GM12878 (cell line): ENCODE results near the gene SSUH2. TPM values are rescaled to one million over a fixed set of nuclear protein-coding genes. Genes with fewer than 3 reads are reported as not detected.

Experiments
- ATAC-seq: fragments of 200-7000 bp; cut with Tn5 transposase; 3 replicates; pipeline ENCODE4 v1.9.1; 2020; ENCODE audit warnings: mild to moderate bottlenecking, moderate library complexity
- BruUV-seq: library from RNA; stranded (reverse); fragments of 400-500 nt; replicated peaks from 2 replicates; lab custom pipeline; 2021; lab: Mats Ljungman, UMichigan
- CTCF ChIA-PET: fragments of 300-600 bp; sonication (Branson Sonifier 250); formaldehyde crosslinking; extraction: SDS; loops from one replicate; lab custom pipeline; 2021; ENCODE audit warnings: inconsistent platforms; lab: Yijun Ruan, JAX
- POLR2A ChIA-PET: fragments of 350-600 bp; formaldehyde crosslinking; extraction: SDS; loops from one replicate; lab custom pipeline; 2021; ENCODE audit warnings: inconsistent platforms; lab: Charles Lee
- RAD21 ChIA-PET: fragments of 300-600 bp; sonication (Branson Sonifier 250); formaldehyde crosslinking; loops from one replicate; lab custom pipeline; 2023; ENCODE audit warnings: antibody characterized with exemption; ENCODE audit not compliant: unreplicated experiment; lab: Charles Lee
- SMC1A ChIA-PET: fragments of 300-600 bp; sonication (Branson Sonifier 250); formaldehyde crosslinking; loops from one replicate; lab custom pipeline; 2023; ENCODE audit not compliant: unreplicated experiment, uncharacterized antibody; lab: Charles Lee
- DNase-seq: peaks from one replicate; pipeline ENCODE4 v3.0.0-alpha.2; 2011; ENCODE audit warnings: low read depth, low spot score
- FAIRE-seq: peaks from 3 replicates; lab custom pipeline; 2011; peaks lifted over from hg19 to GRCh38; lab: Jason Lieb, UNC
- H2AFZ ChIP-seq: 2 replicates; pipeline ENCODE4 v1.6.0; 2011; ENCODE audit warnings: low read depth, low read length, control low read depth; ENCODE audit not compliant: control insufficient read depth
- H3K27ac ChIP-seq: 2 replicates; pipeline ENCODE4 v1.5.1; 2011; ENCODE audit warnings: control low read depth; ENCODE audit not compliant: control insufficient read depth, insufficient read depth
- H3K27me3 ChIP-seq, 2 experiments: replicated peaks in 1 of 2; 2 replicates each; pipeline versions ENCODE4 v1.6.0 to v1.6.1; 2011; ENCODE audit warnings: low read length in 1 of 2; ENCODE audit not compliant: control insufficient read depth in 2 of 2, insufficient read depth in 2 of 2
- H3K36me3 ChIP-seq, 2 experiments: 2 replicates each; pipeline ENCODE4 v1.5.1; 2011; ENCODE audit warnings: low read length in 1 of 2; ENCODE audit not compliant: control insufficient read depth in 2 of 2, insufficient read depth in 2 of 2
- H3K4me1 ChIP-seq: 2 replicates; pipeline ENCODE4 v1.6.1; 2011; ENCODE audit warnings: mild to moderate bottlenecking, low read length, moderate library complexity, mixed read lengths; ENCODE audit not compliant: control insufficient read depth, insufficient read depth
- H3K4me2 ChIP-seq: 2 replicates; pipeline ENCODE4 v1.6.0; 2011; ENCODE audit warnings: control low read depth; ENCODE audit not compliant: control insufficient read depth, insufficient read depth
- H3K4me3 ChIP-seq: fragments of 200-600 bp; sonication (generic); 2 replicates; pipeline ENCODE4 v1.5.1; 2016
- H3K79me2 ChIP-seq: 2 replicates; pipeline ENCODE4 v1.6.0; 2011; ENCODE audit warnings: low read length; ENCODE audit not compliant: control insufficient read depth, insufficient read depth
- H3K9ac ChIP-seq: 2 replicates; pipeline ENCODE4 v1.8.0; 2011; ENCODE audit warnings: low read length, control low read depth, mixed read lengths; ENCODE audit not compliant: control insufficient read depth, insufficient read depth
- H3K9me3 ChIP-seq: replicated peaks from 3 replicates; pipeline ENCODE4 v1.5.1; 2011; ENCODE audit warnings: mild to moderate bottlenecking, low read length; ENCODE audit not compliant: control insufficient read depth, insufficient read depth
- H4K20me1 ChIP-seq: 2 replicates; pipeline ENCODE4 v1.6.0; 2011; ENCODE audit not compliant: control insufficient read depth, insufficient read depth
- CBX3 ChIP-seq: fragments of 200-600 bp; sonication (generic); IDR thresholded peaks from 2 replicates; pipeline ENCODE4 v1.6.1; 2016; ENCODE audit warnings: low read depth, borderline replicate concordance
- ESRRA ChIP-seq: IDR thresholded peaks from 2 replicates; pipeline ENCODE4 v1.6.1; 2012; ENCODE audit warnings: mild to moderate bottlenecking, low read length, improper control_type of control experiment
- HDAC6 ChIP-seq: fragments of 200-600 bp; sonication (generic); IDR thresholded peaks from one replicate; pipeline ENCODE4 v1.8.0; 2017; ENCODE audit warnings: antibody characterized with exemption; ENCODE audit not compliant: unreplicated experiment
- LARP7 ChIP-seq: fragments of 450-650 bp; IDR thresholded peaks from 2 replicates; pipeline ENCODE4 v1.6.1; 2017; ENCODE audit warnings: mild to moderate bottlenecking
- MEF2A ChIP-seq: IDR thresholded peaks from 2 replicates; pipeline ENCODE4 v1.6.1; 2011; ENCODE audit warnings: low read depth, mild to moderate bottlenecking, low read length, moderate library complexity; ENCODE audit not compliant: insufficient read depth
- NKRF ChIP-seq: fragments of 450-650 bp; conservative IDR thresholded peaks from 2 replicates; pipeline ENCODE4 v1.6.1; 2017; ENCODE audit warnings: mild to moderate bottlenecking, moderate library complexity
- PRDM15 ChIP-seq: fragments of 450-650 bp; formaldehyde crosslinking; IDR thresholded peaks from 2 replicates; pipeline ENCODE4 v1.4.0; 2020; ENCODE audit warnings: mild to moderate bottlenecking, moderate library complexity
- YBX1 ChIP-seq: fragments of 450-650 bp; IDR thresholded peaks from 2 replicates; pipeline ENCODE4 v1.6.1; 2016; ENCODE audit warnings: antibody characterized with exemption
- YY1 ChIP-seq: IDR thresholded peaks from 2 replicates; pipeline ENCODE4 v1.6.1; 2011; ENCODE audit warnings: low read depth, mild to moderate bottlenecking, low read length
- WGBS: methylation state at CpG from one replicate; pipeline ENCODE4 v1.1.6; 2016; ENCODE audit warnings: low lambda C conversion rate; ENCODE audit not compliant: insufficient replicate concordance, insufficient coverage; ENCODE audit errors: missing lambda C conversion rate; 5-methylcytosine and 5-hydroxymethylcytosine counted together
- in situ Hi-C: fragments of 300-500 bp; cut with MboI; formaldehyde crosslinking; loops from 9 replicates; pipeline ENCODE4 v1.14.3; 2018; ENCODE audit warnings: mixed read lengths
- intact Hi-C: fragments of 100-400 bp; cut with micrococcal nuclease; formaldehyde crosslinking; loops from one replicate; pipeline ENCODE4 v1.14.2; 2022; ENCODE audit not compliant: unreplicated experiment
- polyA plus RNA-seq, 11 experiments: library from polyadenylated mRNA; depleted of rRNA in 4 of 11; unstranded in 6 of 11; stranded (reverse) in 5 of 11; fragments of >200 nt; fragmentation: Nextera tagmentation in 4 of 11; fragmentation: Illumina TruSeq in 1 of 11; extraction: Ambion mirVana in 4 of 11; extraction: Trizol in 1 of 11; gene quantifications; 1 replicate in 1 of 11; 2 replicates in 10 of 11; pipeline versions ENCODE4 v1.2.1 to v1.2.3, GENCODE V29; 2011 to 2016; ENCODE audit warnings: inconsistent platforms in 2 of 11, missing spikeins in 2 of 11, low read depth in 1 of 11
- total RNA-seq, 4 experiments: library from RNA; depleted of rRNA in 3 of 4; stranded (reverse); fragments of >200 nt in 3 of 4; fragmentation: Illumina TruSeq in 1 of 4; extraction: Trizol in 1 of 4; gene quantifications; 2 replicates each; pipeline versions ENCODE4 v1.2.1 to v1.2.3, GENCODE V29; 2013 to 2021
- TF ChIP-seq, protein P1 (sequence below): fragments of 450-650 bp; IDR thresholded peaks from 2 replicates; pipeline ENCODE4 v1.6.1; 2016; ENCODE audit warnings: mild to moderate bottlenecking

Gene SSUH2
- total and polyA plus RNA-seq, 10 of the 15 experiments (the other 5 are each of a cell fraction or from before 2014, with no cell fraction given) = 0.09 to 0.26 TPM; not detected in 8

GRCh38 chr3:8627949-8628348 is 16.6 kb downstream of the SSUH2 start:
- no peak overlapping the region for H3K27ac ChIP-seq
- H4K20me1 ChIP-seq = no peaks in the 10 kb centered on the region
- FAIRE-seq (no peak), ATAC-seq (no peak), DNase-seq (no peak)
- ChIA-PET RAD21 (no interaction called here), SMC1A (no interaction called here), CTCF (interaction anchor here (0.8 to 0.9 kb wide), 2 partner anchors 185 to 210 kb away, joined by 3 read pairs; no protein-coding TSS in a partner anchor), POLR2A (no interaction called here)
- H3K4me2 ChIP-seq = no peak overlapping the region
- no peak for TF ChIP-seq PRDM15 (CRISPR knock-in tag)
- no peak for TF ChIP-seq HDAC6
- TF ChIP-seq, protein P1, sequence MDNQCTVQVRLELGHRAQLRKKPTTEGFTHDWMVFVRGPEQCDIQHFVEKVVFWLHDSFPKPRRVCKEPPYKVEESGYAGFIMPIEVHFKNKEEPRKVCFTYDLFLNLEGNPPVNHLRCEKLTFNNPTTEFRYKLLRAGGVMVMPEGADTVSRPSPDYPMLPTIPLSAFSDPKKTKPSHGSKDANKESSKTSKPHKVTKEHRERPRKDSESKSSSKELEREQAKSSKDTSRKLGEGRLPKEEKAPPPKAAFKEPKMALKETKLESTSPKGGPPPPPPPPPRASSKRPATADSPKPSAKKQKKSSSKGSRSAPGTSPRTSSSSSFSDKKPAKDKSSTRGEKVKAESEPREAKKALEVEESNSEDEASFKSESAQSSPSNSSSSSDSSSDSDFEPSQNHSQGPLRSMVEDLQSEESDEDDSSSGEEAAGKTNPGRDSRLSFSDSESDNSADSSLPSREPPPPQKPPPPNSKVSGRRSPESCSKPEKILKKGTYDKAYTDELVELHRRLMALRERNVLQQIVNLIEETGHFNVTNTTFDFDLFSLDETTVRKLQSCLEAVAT = no peak
- no peak for TF ChIP-seq LARP7
- TF ChIP-seq NKRF = no peak
- TF ChIP-seq CBX3 = no peak
- no peak for TF ChIP-seq MEF2A
- no peak for TF ChIP-seq YY1
- no peak for TF ChIP-seq YBX1
- no peak for TF ChIP-seq ESRRA
- peaks cover 0 to 3% of the 10 kb centered on the region in 2 experiments; a peak in 1 of 4 replicates for H3K27me3 ChIP-seq
- 58% methylated on average over 5 of the region's 5 CpGs for WGBS
- intact Hi-C loops = loop anchor here (10.0 kb wide), 1 partner anchor 303 kb away; no protein-coding TSS in a partner anchor
- H3K4me3 ChIP-seq = no peak overlapping the region
- no peaks in the 10 kb centered on the region for H3K9me3 ChIP-seq
- BruUV-seq = no TSS peak
- H3K36me3 ChIP-seq = no peaks in the 10 kb centered on the region
- H3K79me2 ChIP-seq = no peaks in the 10 kb centered on the region
- in situ Hi-C loops = no loop called here
- 0 out of 2 replicates have a peak, but pooled peaks cover 3% of the 10 kb centered on the region for H3K4me1 ChIP-seq
- no peak overlapping the region for H3K9ac ChIP-seq
- no peak overlapping the region for H2AFZ ChIP-seq
